Stimulated activated CD4-positive, alpha-beta T cell treated with anti-CD3 and anti-CD28 coated beads, Interleukin-1b, Interleukin-23, amount 100 ng/mL, for 48 hours (primary cell): ENCODE results near the gene MFSD2B.
"Not testable (repeated sequence)": the region's sequence is repeated elsewhere in the genome, so short reads cannot be mapped to it uniquely, and the experiment has no call there.

ENCODE experiments used
- DNase-seq: peaks from one replicate; pipeline ENCODE4 v3.0.0-alpha.2; 2020

The MFSD2B gene

DNA sequence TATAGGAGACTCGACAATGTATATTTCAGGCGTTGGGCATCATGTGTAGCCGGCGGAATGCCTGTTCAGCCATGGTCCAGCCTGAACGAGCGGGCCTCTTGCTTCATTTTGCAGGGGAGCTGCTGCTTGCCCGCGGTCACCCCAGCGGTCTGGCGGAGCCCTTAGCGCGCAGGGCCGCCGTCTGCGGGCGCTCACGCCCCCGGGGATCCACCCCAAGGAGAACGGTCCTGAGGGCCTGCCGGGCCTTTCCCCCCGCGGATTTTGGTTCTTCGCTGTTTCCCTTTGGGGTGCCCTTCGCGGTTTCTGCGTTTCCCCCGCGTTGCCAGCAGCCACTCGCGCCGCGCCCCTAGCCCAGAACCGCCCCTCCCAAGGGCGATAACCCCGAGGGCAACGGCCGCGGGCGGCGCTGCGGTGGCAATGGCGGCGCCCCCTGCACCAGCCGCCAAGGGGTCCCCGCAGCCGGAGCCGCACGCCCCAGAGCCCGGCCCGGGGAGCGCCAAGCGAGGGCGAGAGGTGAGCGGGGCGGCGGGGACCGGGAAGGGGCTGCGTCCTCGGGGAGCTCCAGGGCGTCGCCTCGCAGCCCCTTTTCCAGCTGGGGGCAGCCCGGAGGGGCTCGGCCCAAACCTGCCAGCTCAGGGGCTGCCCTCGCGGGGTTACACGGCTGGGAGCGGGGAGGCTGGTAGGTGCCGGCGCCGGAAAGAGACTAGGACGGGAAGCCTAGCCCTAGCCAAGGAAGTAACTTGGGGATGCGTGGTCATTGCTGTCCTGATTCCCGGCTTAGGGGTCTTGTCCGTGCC, at the start of gene MFSD2B:
Gene MFSD2B (plus strand): TSS at position 406 of the 797 bp plus-strand sequence. CDS start 12 bp downstream, at position 418.
- DNase-seq = no peak

- no peak for DNase-seq
Measured at GRCh38 chr2:23967846-23968245, 42.0 kb upstream of the MFSD2B start.

GRCh38 chr2:23976883-23977282, 33.0 kb upstream of the MFSD2B start:
- DNase-seq = no peak

- no peak for DNase-seq
Measured at GRCh38 chr2:23988371-23988770, 21.5 kb upstream of the MFSD2B start.

GRCh38 chr2:23992931-23993330, 17.0 kb upstream of the MFSD2B start:
- no peak for DNase-seq

GRCh38 chr2:23993736-23994269, 16.1 kb upstream of the MFSD2B start:
- no peak for DNase-seq

DNA sequence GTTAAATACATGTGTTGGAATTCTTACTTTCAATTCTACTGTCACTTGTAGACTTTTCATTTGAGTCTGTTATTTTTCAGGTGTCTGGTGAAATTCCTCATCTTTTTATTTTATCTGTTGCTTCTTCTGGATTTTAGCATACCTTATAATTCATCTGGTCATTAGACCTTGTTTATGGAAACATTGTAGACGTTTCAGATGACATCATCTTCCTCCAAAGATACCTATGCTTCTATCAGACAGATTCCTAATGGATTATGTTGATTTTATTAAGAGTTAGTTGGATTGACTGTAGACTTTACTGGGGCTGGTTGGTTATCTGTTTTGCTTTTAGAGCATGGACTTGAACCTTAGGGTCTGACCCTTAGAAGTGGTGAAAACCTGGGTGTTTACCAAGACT, 15.3 kb upstream of the MFSD2B start:
- DNase-seq = no peak

DNA sequence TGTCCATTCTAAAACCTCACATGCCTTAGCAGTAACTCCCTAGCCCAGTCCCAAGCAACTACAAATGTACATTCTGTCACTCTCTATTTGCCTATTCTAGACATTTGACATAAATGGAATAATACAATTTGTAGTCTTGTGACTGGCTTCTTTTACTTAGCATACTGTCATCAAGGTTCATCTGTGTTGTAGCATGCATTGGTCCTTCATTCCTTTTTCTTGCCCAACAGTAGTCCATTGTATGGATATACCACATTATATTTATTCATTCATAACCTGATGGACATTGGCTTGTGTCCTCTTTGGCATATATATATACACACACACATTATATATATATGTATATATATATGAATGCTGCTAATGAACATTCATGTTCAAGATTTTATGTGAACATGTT, 2.2 kb upstream of the MFSD2B start:
- no peak for DNase-seq

- no peak for DNase-seq
Measured at GRCh38 chr2:24008672-24009366, 1.1 kb upstream of the MFSD2B start.

DNA sequence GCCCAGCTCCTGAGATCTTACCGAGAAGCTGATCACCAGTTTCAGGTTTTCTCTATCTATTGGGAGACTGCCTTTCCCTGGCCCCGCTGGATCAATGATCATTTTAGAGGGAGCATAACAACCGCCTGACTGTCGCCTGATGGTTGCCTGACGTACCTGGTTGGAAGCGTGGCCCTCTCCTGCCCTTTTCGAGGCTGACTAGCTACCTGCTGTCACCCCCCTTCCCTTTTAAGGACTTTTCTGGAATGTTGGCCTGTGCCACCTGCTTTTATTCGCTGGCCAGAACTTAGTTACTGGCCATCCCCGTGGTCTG, 562 bp upstream of the MFSD2B start:
- DNase-seq = no peak

DNA sequence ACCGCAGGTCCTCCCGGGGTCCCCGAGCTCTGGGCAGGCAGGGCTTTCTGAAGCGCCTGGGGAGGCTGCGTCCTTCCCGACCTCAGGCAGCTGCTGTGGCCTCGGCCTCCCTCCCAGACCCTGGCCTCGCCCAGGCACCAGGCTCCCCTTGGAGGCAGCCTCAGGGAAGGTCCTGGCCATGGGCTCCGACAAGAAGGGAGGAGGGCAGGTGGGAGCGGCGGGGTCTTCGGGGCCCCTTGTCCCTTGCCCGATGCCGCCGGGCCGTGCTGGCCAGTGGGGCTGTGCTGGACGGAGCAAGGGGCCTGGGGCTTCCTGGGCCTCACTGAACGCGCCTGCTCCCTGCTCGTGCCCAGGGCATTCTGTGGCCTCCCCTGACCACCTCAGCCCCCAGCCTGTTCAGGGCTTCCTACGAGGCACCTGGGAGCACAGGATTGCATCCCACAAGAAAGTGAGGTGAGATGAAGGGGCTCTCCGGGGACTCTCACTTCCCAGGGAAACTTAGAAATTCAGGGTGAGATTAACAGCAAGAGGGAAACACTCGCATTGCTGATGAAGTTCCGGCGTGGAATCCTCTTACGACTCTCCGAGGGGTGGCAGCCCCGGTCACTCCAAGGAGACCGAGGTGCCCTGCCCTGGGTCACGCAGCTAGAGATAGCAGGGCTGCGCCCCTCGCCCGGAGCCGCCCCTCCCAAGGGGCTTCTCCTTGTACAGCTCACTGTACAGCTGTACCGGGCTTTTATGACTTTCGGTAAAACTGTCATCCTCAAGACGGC, 778 bp downstream of the MFSD2B start:
- DNase-seq = no peak

GRCh38 chr2:24011250-24012104, 1.6 kb downstream of the MFSD2B start:
- DNase-seq = no peak

DNA sequence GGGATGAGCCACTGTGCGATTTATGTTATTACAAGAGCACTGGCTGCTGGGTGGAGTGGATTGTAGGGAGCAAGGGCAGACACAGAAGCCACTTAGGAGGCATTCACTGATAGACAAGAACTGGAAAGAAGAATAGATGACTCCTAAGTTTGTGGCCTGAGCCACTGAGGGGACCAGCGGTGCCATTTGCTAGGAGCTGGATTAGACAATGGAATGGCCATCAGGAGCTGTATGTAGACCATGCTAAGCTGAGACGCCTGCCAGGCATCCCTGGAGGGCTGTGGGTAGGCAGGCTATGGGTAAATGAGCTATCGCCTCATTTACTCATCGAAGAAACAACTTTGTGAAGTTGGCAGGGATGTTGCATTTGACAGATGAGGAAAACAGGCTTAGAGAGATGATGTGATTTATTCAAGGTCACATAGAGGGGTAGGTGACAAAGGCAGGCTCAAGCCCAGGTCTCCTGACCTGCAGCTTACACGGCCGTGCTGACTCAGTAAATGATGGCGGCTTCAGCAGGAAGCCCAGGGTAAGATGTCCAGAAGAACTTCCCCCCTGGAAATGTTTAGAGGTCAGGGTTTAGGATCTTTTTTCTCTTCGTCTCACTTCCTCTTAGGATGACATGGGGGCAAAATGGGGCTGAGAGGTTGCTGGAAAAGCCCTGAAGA, 2.8 kb downstream of the MFSD2B start:
- DNase-seq = no peak

- not testable (repeated sequence) for DNase-seq
Measured at GRCh38 chr2:24014902-24015301, 5.0 kb downstream of the MFSD2B start.

DNA sequence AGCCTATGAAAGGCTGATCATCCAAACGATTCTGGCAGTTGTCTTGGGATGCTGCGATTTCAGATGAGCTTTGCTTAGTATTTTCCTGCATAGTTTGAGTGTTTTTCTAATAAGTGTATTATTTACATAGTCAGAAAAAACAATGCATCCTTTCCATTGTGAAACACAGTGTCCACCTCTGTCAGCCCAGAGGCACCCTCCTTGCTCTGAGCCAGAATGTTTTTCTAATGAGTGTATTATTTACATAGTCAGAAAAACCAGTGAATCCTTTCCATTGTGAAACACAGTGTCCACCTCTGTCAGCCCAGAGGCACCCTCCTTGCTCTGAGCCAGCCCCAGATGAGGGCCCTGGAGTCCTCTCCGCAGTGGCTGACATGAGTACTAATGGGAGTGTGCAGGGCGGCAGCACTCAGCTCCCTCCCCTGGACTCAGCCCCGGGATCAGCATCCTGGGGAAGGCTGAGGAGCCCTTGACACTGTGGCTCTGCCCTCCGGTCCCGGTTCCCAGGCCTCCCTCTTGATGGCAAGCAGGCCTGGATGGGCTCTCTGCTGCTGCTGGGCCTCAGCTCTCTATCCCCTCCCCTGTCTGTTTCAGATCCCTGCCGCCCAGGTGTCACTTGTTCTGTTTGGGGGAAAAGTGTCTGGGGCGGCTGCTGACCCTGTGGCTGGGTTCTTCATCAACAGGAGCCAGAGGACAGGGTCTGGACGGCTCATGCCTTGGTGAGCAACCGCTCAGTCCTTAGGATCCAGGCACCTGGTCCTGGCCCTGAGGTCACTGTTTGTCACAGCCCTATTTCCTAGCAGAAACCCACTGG, 5.9 kb downstream of the MFSD2B start:
- no peak for DNase-seq

GRCh38 chr2:24016376-24016761, 6.5 kb downstream of the MFSD2B start:
- DNase-seq = no peak

DNA sequence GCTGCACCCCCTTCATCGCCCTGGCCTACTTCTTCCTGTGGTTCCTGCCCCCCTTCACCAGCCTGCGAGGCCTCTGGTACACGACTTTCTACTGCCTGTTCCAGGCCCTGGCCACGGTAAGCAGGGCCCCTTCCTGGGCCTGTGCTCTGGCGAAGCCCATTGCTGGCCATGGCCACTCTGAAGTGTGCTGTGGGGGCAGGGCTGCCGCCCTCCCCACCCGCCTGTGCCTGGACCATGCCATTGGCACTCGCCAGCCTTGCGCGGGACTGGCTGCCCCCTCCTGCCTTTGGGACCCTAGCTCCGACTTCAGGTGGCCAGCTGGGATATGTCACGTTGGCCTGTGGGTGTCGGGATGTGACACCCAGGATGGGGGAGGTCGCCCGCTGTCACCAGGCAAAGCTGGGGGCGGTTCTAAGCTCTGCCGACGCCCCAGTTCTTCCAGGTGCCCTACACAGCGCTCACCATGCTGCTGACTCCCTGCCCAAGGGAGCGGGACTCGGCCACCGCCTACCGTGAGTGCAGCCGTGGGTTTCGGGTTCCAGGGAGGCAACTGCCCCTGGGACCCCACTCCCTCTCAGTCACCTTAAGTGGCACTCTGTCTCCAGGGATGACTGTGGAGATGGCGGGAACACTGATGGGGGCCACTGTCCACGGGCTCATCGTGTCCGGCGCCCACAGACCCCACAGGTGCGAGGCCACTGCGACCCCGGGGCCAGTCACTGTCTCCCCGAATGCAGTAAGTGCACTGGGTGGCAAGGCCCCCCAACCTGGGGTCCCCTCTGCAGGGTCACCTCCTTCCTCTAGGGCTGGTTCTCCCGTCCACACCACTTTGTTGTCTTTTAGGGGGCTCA, 7.2 kb downstream of the MFSD2B start:
- DNase-seq = no peak

DNA sequence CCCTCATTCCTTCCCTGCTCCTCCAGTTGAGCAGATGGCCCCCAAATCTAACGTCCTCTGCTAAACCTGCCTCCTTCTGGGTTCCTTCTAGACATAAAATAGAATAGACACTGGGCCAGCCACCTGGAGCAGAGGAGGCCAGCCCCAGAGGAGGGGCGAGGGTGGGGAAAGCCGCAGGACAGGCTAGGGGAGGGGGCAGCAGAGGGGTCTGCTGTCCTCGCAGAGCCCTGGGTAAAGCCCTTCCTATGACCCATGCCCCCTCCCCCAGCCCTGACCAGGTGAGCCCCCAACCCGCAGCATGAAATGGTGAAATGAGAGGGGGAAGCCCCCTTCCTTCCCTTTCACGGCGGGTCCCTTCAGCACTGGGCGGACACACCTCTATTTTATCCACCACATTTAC, 7.8 kb downstream of the MFSD2B start:
- DNase-seq = no peak

- DNase-seq = no peak
Measured at GRCh38 chr2:24018241-24018640, 8.4 kb downstream of the MFSD2B start.

- DNase-seq = no peak
Measured at GRCh38 chr2:24019729-24020128, 9.8 kb downstream of the MFSD2B start.
